GM23338 (cell line): ENCODE data around the gene SDHB. TPM values are rescaled to one million over a fixed set of nuclear protein-coding genes. Genes with fewer than 3 reads are reported as not detected.

ENCODE experiments used
- ATAC-seq: fragments of 200-7000 bp; cut with Tn5 transposase; 3 replicates; pipeline ENCODE4 v1.9.1; 2020
- DNase-seq: peaks from one replicate; pipeline ENCODE4 v3.0.0-alpha.2; 2015; ENCODE audit warnings: low spot score
- H2AFZ ChIP-seq: fragments of 200-600 bp; sonication (generic); 2 replicates; pipeline ENCODE4 v1.8.0; 2016; ENCODE audit warnings: antibody characterized with exemption, mild to moderate bottlenecking, moderate library complexity
- H3F3A ChIP-seq: fragments of 200-600 bp; sonication (generic); replicated peaks from 2 replicates; pipeline ENCODE4 v1.8.0; 2017; ENCODE audit warnings: antibody characterized with exemption, mixed run types, low read depth
- H3K27ac ChIP-seq: fragments of 200-600 bp; sonication (generic); 2 replicates; pipeline ENCODE4 v1.6.1; 2016; ENCODE audit warnings: low read depth
- H3K27me3 ChIP-seq: fragments of 200-600 bp; sonication (generic); 2 replicates; pipeline ENCODE4 v1.8.0; 2016; ENCODE audit warnings: mild to moderate bottlenecking, mixed run types, moderate library complexity; ENCODE audit not compliant: insufficient read depth
- H3K36me3 ChIP-seq: fragments of 200-600 bp; sonication (generic); 2 replicates; pipeline ENCODE4 v1.8.0; 2016; ENCODE audit warnings: mild to moderate bottlenecking; ENCODE audit not compliant: insufficient read depth
- H3K4me1 ChIP-seq: fragments of 200-600 bp; sonication (generic); 2 replicates; pipeline ENCODE4 v1.8.0; 2016; ENCODE audit warnings: mild to moderate bottlenecking, moderate library complexity; ENCODE audit not compliant: insufficient read depth
- H3K4me2 ChIP-seq: fragments of 200-600 bp; sonication (generic); 2 replicates; pipeline ENCODE4 v1.7.1; 2017; ENCODE audit warnings: mixed run types
- H3K4me3 ChIP-seq: fragments of 200-600 bp; sonication (generic); 2 replicates; pipeline ENCODE4 v1.6.1; 2016; ENCODE audit warnings: mixed run types
- H3K79me2 ChIP-seq: fragments of 200-600 bp; sonication (generic); replicated peaks from 2 replicates; pipeline ENCODE4 v1.8.0; 2017; ENCODE audit warnings: mild to moderate bottlenecking; ENCODE audit not compliant: insufficient read depth
- H3K9me2 ChIP-seq: fragments of 200-600 bp; sonication (generic); 2 replicates; pipeline ENCODE4 v1.8.0; 2017; ENCODE audit not compliant: insufficient read depth
- H4K20me1 ChIP-seq: fragments of 200-600 bp; sonication (generic); replicated peaks from 2 replicates; pipeline ENCODE4 v1.8.0; 2017; ENCODE audit warnings: mild to moderate bottlenecking; ENCODE audit not compliant: insufficient read depth
- H3K27ac Mint-ChIP-seq: 2 replicates; pipeline ENCODE4 v1.8.0; 2020; ENCODE audit warnings: inconsistent platforms, mild to moderate bottlenecking, moderate library complexity, mixed read lengths
- H3K27me3 Mint-ChIP-seq: 3 replicates; pipeline ENCODE4 v1.8.0; 2022; ENCODE audit warnings: low read depth, mild to moderate bottlenecking, moderate library complexity, mixed read lengths, inconsistent platforms; ENCODE audit not compliant: insufficient read depth, poor library complexity
- H3K36me3 Mint-ChIP-seq: 3 replicates; pipeline ENCODE4 v1.8.0; 2021; ENCODE audit warnings: low read depth, mild to moderate bottlenecking, inconsistent platforms, moderate library complexity, mixed read lengths
- H3K4me1 Mint-ChIP-seq: 3 replicates; pipeline ENCODE4 v1.8.0; 2020; ENCODE audit warnings: mild to moderate bottlenecking, inconsistent platforms, mixed read lengths
- H3K4me3 Mint-ChIP-seq: 3 replicates; pipeline ENCODE4 v1.8.0; 2021; ENCODE audit warnings: moderate library complexity, mild to moderate bottlenecking, inconsistent platforms, mixed read lengths
- H3K9me3 Mint-ChIP-seq: 3 replicates; pipeline ENCODE4 v1.8.0; 2020; ENCODE audit warnings: moderate library complexity, mild to moderate bottlenecking, inconsistent platforms, mixed read lengths
- EZH2phosphoT487 ChIP-seq: fragments of 200-600 bp; sonication (generic); IDR thresholded peaks from one replicate; pipeline ENCODE4 v1.8.1; 2018; ENCODE audit warnings: antibody characterized with exemption; ENCODE audit not compliant: unreplicated experiment
- ZNF114 ChIP-seq: fragments of 250-450 bp; sonication (Bioruptor Pico); IDR thresholded peaks from 2 replicates; pipeline ENCODE4 v1.5.0; 2020; ENCODE audit warnings: mild to moderate bottlenecking, moderate library complexity
- ZNF331 ChIP-seq: fragments of 250-450 bp; sonication (Bioruptor Pico); IDR thresholded peaks from 2 replicates; pipeline ENCODE4 v1.5.0; 2020; ENCODE audit warnings: low read depth, mild to moderate bottlenecking, moderate library complexity
- polyA plus RNA-seq: library from polyadenylated mRNA; unstranded; fragments of >200 nt; fragmentation: Nextera tagmentation; extraction: Ambion mirVana; gene quantifications from 2 replicates; pipeline ENCODE4 v1.2.1, GENCODE V29; 2016
- total RNA-seq: library from RNA; depleted of rRNA; stranded (reverse); fragments of >200 nt; shearing (Covaris generic); gene quantifications from 2 replicates; pipeline ENCODE4 v1.2.3, GENCODE V29; 2014
- TF ChIP-seq, protein P1 (sequence below): fragments of 250-450 bp; sonication (Bioruptor Pico); IDR thresholded peaks from 2 replicates; pipeline ENCODE4 v1.5.0; 2020; ENCODE audit warnings: mild to moderate bottlenecking, moderate library complexity
- TF ChIP-seq, protein P2 (sequence below), 2 experiments: fragments of 200-600 bp in 1 of 2; sonication (generic) in 1 of 2; conservative IDR thresholded peaks; 2 replicates each; pipeline versions ENCODE4 v1.5.1 to v1.6.1; 2016 to 2017; ENCODE audit warnings: antibody characterized with exemption in 2 of 2, low read depth in 2 of 2, mild to moderate bottlenecking in 2 of 2, moderate library complexity in 1 of 2

SDHB gene
- total and polyA plus RNA-seq, 2 experiments from 2014 or later = 72.8 to 112 TPM

DNA sequence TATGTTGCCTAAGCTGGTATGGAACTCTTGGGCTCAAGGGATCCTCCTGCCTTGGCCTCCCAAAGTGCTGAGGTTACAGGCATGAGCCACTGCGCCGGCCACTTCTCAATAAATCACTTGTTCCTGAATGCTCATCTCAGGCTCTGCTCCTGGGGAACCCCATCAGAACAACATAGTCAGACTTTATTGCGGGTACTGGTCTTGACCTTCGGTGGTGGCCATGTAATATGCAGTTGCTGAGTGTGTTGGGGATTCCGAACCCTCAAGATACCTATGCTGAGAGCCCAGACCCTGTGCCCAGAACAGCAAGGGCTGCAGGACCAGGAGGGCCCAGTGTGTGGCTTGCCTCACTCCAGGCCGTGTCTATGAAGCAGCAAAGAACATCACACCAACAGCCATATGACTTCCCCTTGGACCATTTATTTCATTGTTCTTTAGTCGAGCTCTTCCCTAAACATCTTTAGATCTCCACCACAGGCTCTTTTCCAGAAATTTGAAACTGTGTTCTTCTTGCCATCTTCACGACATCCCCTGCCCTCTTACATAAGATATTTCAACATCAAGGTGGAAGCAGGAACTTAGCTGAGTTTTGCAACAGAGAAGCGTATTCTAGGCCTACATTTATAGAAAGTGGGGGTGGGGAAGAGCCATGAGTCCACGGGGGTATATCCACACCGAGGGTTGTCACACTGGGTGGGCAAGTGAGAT, 12.7 kb upstream of the SDHB start (continued):
- TF ChIP-seq EZH2phosphoT487 = no peak
- TF ChIP-seq, protein P1, sequence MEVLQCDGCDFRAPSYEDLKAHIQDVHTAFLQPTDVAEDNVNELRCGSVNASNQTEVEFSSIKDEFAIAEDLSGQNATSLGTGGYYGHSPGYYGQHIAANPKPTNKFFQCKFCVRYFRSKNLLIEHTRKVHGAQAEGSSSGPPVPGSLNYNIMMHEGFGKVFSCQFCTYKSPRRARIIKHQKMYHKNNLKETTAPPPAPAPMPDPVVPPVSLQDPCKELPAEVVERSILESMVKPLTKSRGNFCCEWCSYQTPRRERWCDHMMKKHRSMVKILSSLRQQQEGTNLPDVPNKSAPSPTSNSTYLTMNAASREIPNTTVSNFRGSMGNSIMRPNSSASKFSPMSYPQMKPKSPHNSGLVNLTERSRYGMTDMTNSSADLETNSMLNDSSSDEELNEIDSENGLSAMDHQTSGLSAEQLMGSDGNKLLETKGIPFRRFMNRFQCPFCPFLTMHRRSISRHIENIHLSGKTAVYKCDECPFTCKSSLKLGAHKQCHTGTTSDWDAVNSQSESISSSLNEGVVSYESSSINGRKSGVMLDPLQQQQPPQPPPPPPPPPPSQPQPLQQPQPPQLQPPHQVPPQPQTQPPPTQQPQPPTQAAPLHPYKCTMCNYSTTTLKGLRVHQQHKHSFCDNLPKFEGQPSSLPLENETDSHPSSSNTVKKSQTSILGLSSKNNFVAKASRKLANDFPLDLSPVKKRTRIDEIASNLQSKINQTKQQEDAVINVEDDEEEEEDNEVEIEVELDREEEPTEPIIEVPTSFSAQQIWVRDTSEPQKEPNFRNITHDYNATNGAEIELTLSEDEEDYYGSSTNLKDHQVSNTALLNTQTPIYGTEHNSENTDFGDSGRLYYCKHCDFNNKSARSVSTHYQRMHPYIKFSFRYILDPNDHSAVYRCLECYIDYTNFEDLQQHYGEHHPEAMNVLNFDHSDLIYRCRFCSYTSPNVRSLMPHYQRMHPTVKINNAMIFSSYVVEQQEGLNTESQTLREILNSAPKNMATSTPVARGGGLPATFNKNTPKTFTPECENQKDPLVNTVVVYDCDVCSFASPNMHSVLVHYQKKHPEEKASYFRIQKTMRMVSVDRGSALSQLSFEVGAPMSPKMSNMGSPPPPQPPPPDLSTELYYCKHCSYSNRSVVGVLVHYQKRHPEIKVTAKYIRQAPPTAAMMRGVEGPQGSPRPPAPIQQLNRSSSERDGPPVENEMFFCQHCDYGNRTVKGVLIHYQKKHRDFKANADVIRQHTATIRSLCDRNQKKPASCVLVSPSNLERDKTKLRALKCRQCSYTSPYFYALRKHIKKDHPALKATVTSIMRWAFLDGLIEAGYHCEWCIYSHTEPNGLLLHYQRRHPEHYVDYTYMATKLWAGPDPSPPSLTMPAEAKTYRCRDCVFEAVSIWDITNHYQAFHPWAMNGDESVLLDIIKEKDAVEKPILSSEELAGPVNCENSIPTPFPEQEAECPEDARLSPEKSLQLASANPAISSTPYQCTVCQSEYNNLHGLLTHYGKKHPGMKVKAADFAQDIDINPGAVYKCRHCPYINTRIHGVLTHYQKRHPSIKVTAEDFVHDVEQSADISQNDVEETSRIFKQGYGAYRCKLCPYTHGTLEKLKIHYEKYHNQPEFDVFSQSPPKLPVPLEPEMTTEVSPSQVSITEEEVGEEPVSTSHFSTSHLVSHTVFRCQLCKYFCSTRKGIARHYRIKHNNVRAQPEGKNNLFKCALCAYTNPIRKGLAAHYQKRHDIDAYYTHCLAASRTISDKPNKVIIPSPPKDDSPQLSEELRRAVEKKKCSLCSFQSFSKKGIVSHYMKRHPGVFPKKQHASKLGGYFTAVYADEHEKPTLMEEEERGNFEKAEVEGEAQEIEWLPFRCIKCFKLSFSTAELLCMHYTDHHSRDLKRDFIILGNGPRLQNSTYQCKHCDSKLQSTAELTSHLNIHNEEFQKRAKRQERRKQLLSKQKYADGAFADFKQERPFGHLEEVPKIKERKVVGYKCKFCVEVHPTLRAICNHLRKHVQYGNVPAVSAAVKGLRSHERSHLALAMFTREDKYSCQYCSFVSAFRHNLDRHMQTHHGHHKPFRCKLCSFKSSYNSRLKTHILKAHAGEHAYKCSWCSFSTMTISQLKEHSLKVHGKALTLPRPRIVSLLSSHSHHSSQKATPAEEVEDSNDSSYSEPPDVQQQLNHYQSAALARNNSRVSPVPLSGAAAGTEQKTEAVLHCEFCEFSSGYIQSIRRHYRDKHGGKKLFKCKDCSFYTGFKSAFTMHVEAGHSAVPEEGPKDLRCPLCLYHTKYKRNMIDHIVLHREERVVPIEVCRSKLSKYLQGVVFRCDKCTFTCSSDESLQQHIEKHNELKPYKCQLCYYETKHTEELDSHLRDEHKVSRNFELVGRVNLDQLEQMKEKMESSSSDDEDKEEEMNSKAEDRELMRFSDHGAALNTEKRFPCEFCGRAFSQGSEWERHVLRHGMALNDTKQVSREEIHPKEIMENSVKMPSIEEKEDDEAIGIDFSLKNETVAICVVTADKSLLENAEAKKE = no peak

DNA sequence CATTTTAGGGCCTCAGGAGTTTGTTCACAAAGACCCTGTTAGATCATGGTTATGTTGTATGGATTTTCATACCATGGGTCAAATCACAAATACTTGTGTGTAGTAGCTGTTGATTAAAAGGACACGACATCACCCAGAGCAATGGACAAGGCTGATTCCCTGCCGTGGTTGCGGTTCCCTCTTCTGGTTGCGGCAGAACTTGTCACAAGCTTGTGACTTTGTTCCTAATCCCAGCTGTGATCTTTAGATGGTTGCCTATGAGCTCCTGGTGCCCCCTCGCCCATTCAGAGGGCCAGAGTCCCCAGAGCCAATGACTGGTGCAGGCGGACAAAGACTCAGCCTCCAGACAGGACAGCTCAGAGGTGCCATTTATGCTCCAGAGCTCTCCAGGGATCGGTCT, 11.8 kb upstream of the SDHB start:
- Histone ChIP-seq H3K4me1 (peaks cover 22% of the 10 kb centered on the region), H3K27ac (no peak overlapping the region), H3K4me3 (no peak overlapping the region), H2AFZ (no peak overlapping the region), H3K4me2 (no peak overlapping the region), H3K79me2 (no peaks in the 10 kb centered on the region), H3K27me3 (no peaks in the 10 kb centered on the region), H3K36me3 (no peaks in the 10 kb centered on the region; the same call in 1 of the 2 replicates), H3F3A (no peaks in the 10 kb centered on the region), H3K9me2 (no peaks in the 10 kb centered on the region), H4K20me1 (no peaks in the 10 kb centered on the region)
- Mint-ChIP-seq H3K4me3 (no peak overlapping the region), H3K9me3 (peaks cover 3% of the 10 kb centered on the region; the same call in 1 of the 3 replicates), H3K36me3 (0 out of 3 replicates have a peak, but pooled peaks cover 2% of the 10 kb centered on the region), H3K27ac (no peak overlapping the region), H3K4me1 (peaks cover 6% of the 10 kb centered on the region), H3K27me3 (peaks cover 6% of the 10 kb centered on the region)
- DNase-seq (no peak), ATAC-seq (no peak)
- TF ChIP-seq EZH2phosphoT487 (no peak), ZNF331 (no peak), ZNF114 (no peak)
- TF ChIP-seq, protein P1 = no peak
- TF ChIP-seq, protein P2, sequence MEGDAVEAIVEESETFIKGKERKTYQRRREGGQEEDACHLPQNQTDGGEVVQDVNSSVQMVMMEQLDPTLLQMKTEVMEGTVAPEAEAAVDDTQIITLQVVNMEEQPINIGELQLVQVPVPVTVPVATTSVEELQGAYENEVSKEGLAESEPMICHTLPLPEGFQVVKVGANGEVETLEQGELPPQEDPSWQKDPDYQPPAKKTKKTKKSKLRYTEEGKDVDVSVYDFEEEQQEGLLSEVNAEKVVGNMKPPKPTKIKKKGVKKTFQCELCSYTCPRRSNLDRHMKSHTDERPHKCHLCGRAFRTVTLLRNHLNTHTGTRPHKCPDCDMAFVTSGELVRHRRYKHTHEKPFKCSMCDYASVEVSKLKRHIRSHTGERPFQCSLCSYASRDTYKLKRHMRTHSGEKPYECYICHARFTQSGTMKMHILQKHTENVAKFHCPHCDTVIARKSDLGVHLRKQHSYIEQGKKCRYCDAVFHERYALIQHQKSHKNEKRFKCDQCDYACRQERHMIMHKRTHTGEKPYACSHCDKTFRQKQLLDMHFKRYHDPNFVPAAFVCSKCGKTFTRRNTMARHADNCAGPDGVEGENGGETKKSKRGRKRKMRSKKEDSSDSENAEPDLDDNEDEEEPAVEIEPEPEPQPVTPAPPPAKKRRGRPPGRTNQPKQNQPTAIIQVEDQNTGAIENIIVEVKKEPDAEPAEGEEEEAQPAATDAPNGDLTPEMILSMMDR (conservative IDR thresholded peaks at IDR 0.05; ENCODE audit: low read depth in 2 of 2) = no peak
